HG03460 (cell line): Measurements from ENCODE around the gene WBP1.
"Not testable (repeated sequence)": the region's sequence is repeated elsewhere in the genome, so short reads cannot be mapped to it uniquely, and the experiment has no call there.

ENCODE experiments used
- ATAC-seq: cut with Tn5 transposase; IDR thresholded peaks from one replicate; pipeline ENCODE4 v1.9.1; 2021; ENCODE audit not compliant: unreplicated experiment

WBP1 gene

GRCh38 chr2:74481431-74481830 lies 23.2 kb downstream of the WBP1 start:
- ATAC-seq = no peak

- peak; percentile 36 for ATAC-seq
Measured at GRCh38 chr2:74481961-74482800, 23.9 kb downstream of the WBP1 start.

- ATAC-seq = peak; percentile 92
Measured at GRCh38 chr2:74482801-74483674, 24.8 kb downstream of the WBP1 start, which contains the start of the genes CCDC142 and TTC31. Gene CCDC142, minus strand, starts transcription at chr2:74482998. Its CDS starts 161 bp downstream, at chr2:74482837. Gene TTC31, plus strand, starts transcription at chr2:74483081. Its CDS starts 15 bp downstream, at chr2:74483096.

GRCh38 chr2:74483675-74484164 lies 25.5 kb downstream of the WBP1 start:
- not testable (repeated sequence) for ATAC-seq

GRCh38 chr2:74486141-74486540 lies 27.9 kb downstream of the WBP1 start:
- no peak for ATAC-seq

GRCh38 chr2:74488643-74489481 lies 30.6 kb downstream of the WBP1 start:
- no peak for ATAC-seq

- ATAC-seq = no peak
Measured at GRCh38 chr2:74489906-74490305, 31.7 kb downstream of the WBP1 start.

- ATAC-seq = no peak
Measured at GRCh38 chr2:74491648-74492544, 33.7 kb downstream of the WBP1 start.

- ATAC-seq = no peak
Measured at GRCh38 chr2:74493546-74493945, 35.3 kb downstream of the WBP1 start.

- ATAC-seq = no peak
Measured at GRCh38 chr2:74495440-74495839, 37.2 kb downstream of the WBP1 start.

GRCh38 chr2:74496997-74497776 lies 38.9 kb downstream of the WBP1 start:
- no peak for ATAC-seq

- no peak for ATAC-seq
Measured at GRCh38 chr2:74497777-74498499, 39.7 kb downstream of the WBP1 start.

GRCh38 chr2:74498500-74499266 lies 40.4 kb downstream of the WBP1 start:
- ATAC-seq = no peak

- ATAC-seq = no peak
Measured at GRCh38 chr2:74499267-74499939, 41.2 kb downstream of the WBP1 start, which contains the start of gene LBX2. Gene LBX2, minus strand, starts transcription at chr2:74499603. Its CDS starts 66 bp downstream, at chr2:74499537.

GRCh38 chr2:74499940-74500577 lies 41.8 kb downstream of the WBP1 start:
- ATAC-seq = no peak

GRCh38 chr2:74500578-74500946 lies 42.3 kb downstream of the WBP1 start:
- no peak for ATAC-seq
